ENCODE results near the gene COPZ2.
A peak's percentile ranks its signal among the peaks of the same experiment; 100 is the strongest.
"Not testable (repeated sequence)": the region's sequence is repeated elsewhere in the genome, so short reads cannot be mapped to it uniquely, and the experiment has no call there.

The COPZ2 gene

GRCh38 chr17:48017817-48018158 lies 19.8 kb downstream of the COPZ2 start:
- H3K4me1 ChIP-seq (ENCODE audit: control insufficient read depth, insufficient read depth, low read length): peaks cover 12% of the 10 kb centered on the region
- not testable (repeated sequence) for H3K9ac ChIP-seq (ENCODE audit: low read depth, low read length)

DNA sequence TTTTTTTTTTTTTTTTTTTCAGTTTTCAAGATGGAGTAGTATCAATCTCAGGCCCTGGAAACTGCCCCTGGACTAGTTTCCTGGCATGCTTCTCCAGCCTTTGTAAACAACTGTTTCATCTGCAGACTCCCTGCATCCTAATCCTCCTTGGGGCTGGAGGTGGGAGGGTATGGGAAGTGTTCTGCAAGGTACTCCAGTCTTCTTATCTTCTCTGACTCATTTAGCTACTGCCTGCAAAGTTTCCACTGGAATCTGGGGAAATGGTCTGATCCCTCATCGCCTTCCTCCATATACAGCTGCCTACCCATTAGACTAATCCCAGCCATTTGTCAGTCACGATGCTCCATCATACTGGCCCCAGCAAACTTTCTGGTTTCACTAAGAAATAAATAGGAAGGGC lies 21.5 kb downstream of the COPZ2 start:
- H3K4me3 ChIP-seq (ENCODE audit: low read depth, low read length): no peak overlapping the region
- no peaks in the 10 kb centered on the region for H3K36me3 ChIP-seq (ENCODE audit: control insufficient read depth, insufficient read depth, low read length)
- H3K27ac ChIP-seq (ENCODE audit: low read depth, low read length): no peak overlapping the region
- no peaks in the 10 kb centered on the region for H3K9me3 ChIP-seq (ENCODE audit: control insufficient read depth, insufficient read depth, low read length)
- no peak overlapping the region for H3K9ac ChIP-seq (ENCODE audit: low read depth, low read length)
- peaks cover 15% of the 10 kb centered on the region for H3K4me1 ChIP-seq (ENCODE audit: control insufficient read depth, insufficient read depth, low read length)
- peaks cover 16% of the 10 kb centered on the region for H3K27me3 ChIP-seq (ENCODE audit: control insufficient read depth, insufficient read depth, low read length)

More at GRCh38 chr17:48017817-48018158, 19.8 kb downstream of the COPZ2 start:
- not testable (repeated sequence) for H3K9me3 ChIP-seq (ENCODE audit: control insufficient read depth, insufficient read depth, low read length); H3K36me3 ChIP-seq (ENCODE audit: control insufficient read depth, insufficient read depth, low read length); H3K4me3 ChIP-seq (ENCODE audit: low read depth, low read length); H3K27ac ChIP-seq (ENCODE audit: low read depth, low read length)
- peaks cover 12% of the 10 kb centered on the region for H3K27me3 ChIP-seq (ENCODE audit: control insufficient read depth, insufficient read depth, low read length)

- Histone ChIP-seq H3K9me3 (ENCODE audit: control insufficient read depth, insufficient read depth, low read length) (no peaks in the 10 kb centered on the region), H3K9ac (ENCODE audit: low read depth, low read length) (no peak overlapping the region), H3K27me3 (ENCODE audit: control insufficient read depth, insufficient read depth, low read length) (peaks cover 16% of the 10 kb centered on the region), H3K4me1 (ENCODE audit: control insufficient read depth, insufficient read depth, low read length) (peaks cover 15% of the 10 kb centered on the region), H3K27ac (ENCODE audit: low read depth, low read length) (no peak overlapping the region), H3K36me3 (ENCODE audit: control insufficient read depth, insufficient read depth, low read length) (no peaks in the 10 kb centered on the region), H3K4me3 (ENCODE audit: low read depth, low read length) (no peak overlapping the region)
Measured at GRCh38 chr17:48014595-48015111, 22.9 kb downstream of the COPZ2 start.

GRCh38 chr17:48013876-48014594 lies 23.6 kb downstream of the COPZ2 start:
- Histone ChIP-seq H3K4me3 (ENCODE audit: low read depth, low read length) (no peak overlapping the region), H3K9ac (ENCODE audit: low read depth, low read length) (no peak overlapping the region), H3K27me3 (ENCODE audit: control insufficient read depth, insufficient read depth, low read length) (peaks cover 16% of the 10 kb centered on the region), H3K36me3 (ENCODE audit: control insufficient read depth, insufficient read depth, low read length) (no peaks in the 10 kb centered on the region), H3K27ac (ENCODE audit: low read depth, low read length) (peak overlapping the region; percentile 16), H3K4me1 (ENCODE audit: control insufficient read depth, insufficient read depth, low read length) (peaks cover 15% of the 10 kb centered on the region), H3K9me3 (ENCODE audit: control insufficient read depth, insufficient read depth, low read length) (no peaks in the 10 kb centered on the region)

DNA sequence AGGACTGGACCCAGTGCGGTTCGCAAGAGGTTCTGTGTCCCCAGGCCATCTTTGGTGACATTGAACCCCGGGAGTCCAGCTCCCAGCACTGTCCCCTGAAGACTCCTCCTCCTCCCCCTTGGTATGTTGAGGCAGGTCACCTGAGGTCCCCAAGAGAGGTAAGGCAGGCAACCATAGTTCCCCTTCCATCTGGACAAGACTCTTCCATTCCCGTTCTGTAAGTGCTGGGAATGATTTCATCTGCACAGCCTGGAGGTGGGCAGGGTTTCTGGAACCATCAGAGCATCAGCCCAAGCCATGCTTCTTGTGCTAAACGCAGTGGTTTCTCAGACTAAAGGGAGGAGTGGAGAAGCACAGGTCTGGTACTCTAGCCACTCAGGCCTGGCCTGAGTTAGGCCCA lies 24.9 kb downstream of the COPZ2 start:
- Histone ChIP-seq H3K27me3 (ENCODE audit: control insufficient read depth, insufficient read depth, low read length) (peaks cover 16% of the 10 kb centered on the region), H3K4me3 (ENCODE audit: low read depth, low read length) (peak overlapping the region; percentile 4; the same call in 1 of the 2 replicates), H3K27ac (ENCODE audit: low read depth, low read length) (no peak overlapping the region), H3K9me3 (ENCODE audit: control insufficient read depth, insufficient read depth, low read length) (no peaks in the 10 kb centered on the region), H3K9ac (ENCODE audit: low read depth, low read length) (no peak overlapping the region), H3K36me3 (ENCODE audit: control insufficient read depth, insufficient read depth, low read length) (no peaks in the 10 kb centered on the region), H3K4me1 (ENCODE audit: control insufficient read depth, insufficient read depth, low read length) (peaks cover 15% of the 10 kb centered on the region)

- H3K36me3 ChIP-seq (ENCODE audit: control insufficient read depth, insufficient read depth, low read length): no peaks in the 10 kb centered on the region
- H3K27me3 ChIP-seq (ENCODE audit: control insufficient read depth, insufficient read depth, low read length): peaks cover 16% of the 10 kb centered on the region
- no peak overlapping the region for H3K27ac ChIP-seq (ENCODE audit: low read depth, low read length)
- no peaks in the 10 kb centered on the region for H3K9me3 ChIP-seq (ENCODE audit: control insufficient read depth, insufficient read depth, low read length)
- peak overlapping the region; percentile 64 for H3K4me3 ChIP-seq (ENCODE audit: low read depth, low read length)
- peaks cover 17% of the 10 kb centered on the region for H3K4me1 ChIP-seq (ENCODE audit: control insufficient read depth, insufficient read depth, low read length)
- H3K9ac ChIP-seq (ENCODE audit: low read depth, low read length): no peak overlapping the region
Measured at GRCh38 chr17:48012151-48012520, 25.5 kb downstream of the COPZ2 start.

GRCh38 chr17:48011405-48012150 lies 26.0 kb downstream of the COPZ2 start:
- H3K4me1 ChIP-seq (ENCODE audit: control insufficient read depth, insufficient read depth, low read length): peaks cover 20% of the 10 kb centered on the region
- peak overlapping the region; percentile 64 for H3K4me3 ChIP-seq (ENCODE audit: low read depth, low read length)
- no peak overlapping the region for H3K9ac ChIP-seq (ENCODE audit: low read depth, low read length)
- H3K9me3 ChIP-seq (ENCODE audit: control insufficient read depth, insufficient read depth, low read length): no peaks in the 10 kb centered on the region
- H3K27me3 ChIP-seq (ENCODE audit: control insufficient read depth, insufficient read depth, low read length): peaks cover 16% of the 10 kb centered on the region
- H3K27ac ChIP-seq (ENCODE audit: low read depth, low read length): no peak overlapping the region
- no peaks in the 10 kb centered on the region for H3K36me3 ChIP-seq (ENCODE audit: control insufficient read depth, insufficient read depth, low read length)

GRCh38 chr17:48010193-48010592 lies 27.4 kb downstream of the COPZ2 start:
- peaks cover 16% of the 10 kb centered on the region for H3K27me3 ChIP-seq (ENCODE audit: control insufficient read depth, insufficient read depth, low read length)
- no peak overlapping the region for H3K9ac ChIP-seq (ENCODE audit: low read depth, low read length)
- H3K4me1 ChIP-seq (ENCODE audit: control insufficient read depth, insufficient read depth, low read length): peaks cover 28% of the 10 kb centered on the region
- no peaks in the 10 kb centered on the region for H3K9me3 ChIP-seq (ENCODE audit: control insufficient read depth, insufficient read depth, low read length)
- no peak overlapping the region for H3K4me3 ChIP-seq (ENCODE audit: low read depth, low read length)
- no peaks in the 10 kb centered on the region for H3K36me3 ChIP-seq (ENCODE audit: control insufficient read depth, insufficient read depth, low read length)
- H3K27ac ChIP-seq (ENCODE audit: low read depth, low read length): no peak overlapping the region

GRCh38 chr17:48006936-48007709 lies 30.5 kb downstream of the COPZ2 start:
- Histone ChIP-seq H3K27me3 (ENCODE audit: control insufficient read depth, insufficient read depth, low read length) (no peaks in the 10 kb centered on the region), H3K4me1 (ENCODE audit: control insufficient read depth, insufficient read depth, low read length) (peaks cover 43% of the 10 kb centered on the region), H3K27ac (ENCODE audit: low read depth, low read length) (no peak overlapping the region), H3K9ac (ENCODE audit: low read depth, low read length) (no peak overlapping the region), H3K36me3 (ENCODE audit: control insufficient read depth, insufficient read depth, low read length) (no peaks in the 10 kb centered on the region), H3K9me3 (ENCODE audit: control insufficient read depth, insufficient read depth, low read length) (no peaks in the 10 kb centered on the region), H3K4me3 (ENCODE audit: low read depth, low read length) (no peak overlapping the region)

GRCh38 chr17:48004983-48005382 lies 32.6 kb downstream of the COPZ2 start:
- Histone ChIP-seq H3K4me3 (ENCODE audit: low read depth, low read length) (no peak overlapping the region), H3K27ac (ENCODE audit: low read depth, low read length) (peak overlapping the region; percentile 96), H3K36me3 (ENCODE audit: control insufficient read depth, insufficient read depth, low read length) (no peaks in the 10 kb centered on the region), H3K4me1 (ENCODE audit: control insufficient read depth, insufficient read depth, low read length) (peaks cover 44% of the 10 kb centered on the region), H3K9ac (ENCODE audit: low read depth, low read length) (no peak overlapping the region), H3K27me3 (ENCODE audit: control insufficient read depth, insufficient read depth, low read length) (no peaks in the 10 kb centered on the region), H3K9me3 (ENCODE audit: control insufficient read depth, insufficient read depth, low read length) (no peaks in the 10 kb centered on the region)
